GM06990 (cell line): ENCODE results near the gene CDK5RAP2.
"Not testable (repeated sequence)": the region's sequence is repeated elsewhere in the genome, so short reads cannot be mapped to it uniquely, and the experiment has no call there.

ENCODE experiments used
- DNase-seq: peaks from one replicate; pipeline ENCODE4 v3.0.0-alpha.2; 2011; ENCODE audit not compliant: insufficient read length; ENCODE audit errors: extremely low read depth
- H3K27me3 ChIP-seq: replicated peaks from 2 replicates; pipeline ENCODE4 v1.6.0; 2011; ENCODE audit warnings: low read length; ENCODE audit not compliant: control insufficient read depth, insufficient read depth
- H3K36me3 ChIP-seq: 2 replicates; pipeline ENCODE4 v1.5.1; 2011; ENCODE audit warnings: low read length; ENCODE audit not compliant: control insufficient read depth, insufficient read depth
- H3K4me3 ChIP-seq: replicated peaks from 2 replicates; pipeline ENCODE4 v1.5.1; 2011; ENCODE audit warnings: low read depth, mild to moderate bottlenecking, control low read depth, low read length
- CTCF ChIP-seq: IDR thresholded peaks from 2 replicates; pipeline ENCODE4 v1.5.1; 2011; ENCODE audit warnings: low read length, control low read depth, mild to moderate bottlenecking, inconsistent platforms; ENCODE audit not compliant: insufficient read depth, poor library complexity, severe bottlenecking

CDK5RAP2 gene

GRCh38 chr9:120561709-120562108 is 18.3 kb downstream of the CDK5RAP2 start:
- no peak for TF ChIP-seq CTCF
- H3K4me3 ChIP-seq = no peak overlapping the region
- DNase-seq = no peak
- no peaks in the 10 kb centered on the region for H3K27me3 ChIP-seq
- peaks cover 16% of the 10 kb centered on the region for H3K36me3 ChIP-seq

- TF ChIP-seq CTCF = no peak
- no peak for DNase-seq
- H3K4me3 ChIP-seq = no peak overlapping the region
- H3K27me3 ChIP-seq = no peaks in the 10 kb centered on the region
- H3K36me3 ChIP-seq = peaks cover 12% of the 10 kb centered on the region
These were observed 20.4 kb downstream of the CDK5RAP2 start for GRCh38 chr9:120559546-120559945.

- no peaks in the 10 kb centered on the region for H3K27me3 ChIP-seq
- H3K4me3 ChIP-seq = no peak overlapping the region
- no peak for DNase-seq
- peaks cover 11% of the 10 kb centered on the region for H3K36me3 ChIP-seq
- no peak for TF ChIP-seq CTCF
These were observed 21.5 kb downstream of the CDK5RAP2 start for GRCh38 chr9:120558454-120558853.

- no peak overlapping the region for H3K4me3 ChIP-seq
- no peaks in the 10 kb centered on the region for H3K27me3 ChIP-seq
- DNase-seq = no peak
- peaks cover 3% of the 10 kb centered on the region for H3K36me3 ChIP-seq
- TF ChIP-seq CTCF = no peak
These were observed 22.8 kb downstream of the CDK5RAP2 start for GRCh38 chr9:120557205-120557604.

GRCh38 chr9:120556775-120557174 is 23.2 kb downstream of the CDK5RAP2 start:
- DNase-seq = no peak
- no peak for TF ChIP-seq CTCF
- H3K4me3 ChIP-seq = no peak overlapping the region
- H3K27me3 ChIP-seq = no peaks in the 10 kb centered on the region
- H3K36me3 ChIP-seq = peaks cover 2% of the 10 kb centered on the region

- no peak for TF ChIP-seq CTCF
- Histone ChIP-seq H3K36me3 (peaks cover 2% of the 10 kb centered on the region), H3K4me3 (no peak overlapping the region), H3K27me3 (no peaks in the 10 kb centered on the region)
- no peak for DNase-seq
These were observed 24.1 kb downstream of the CDK5RAP2 start for GRCh38 chr9:120555839-120556238.

GRCh38 chr9:120552210-120552704 is 27.7 kb downstream of the CDK5RAP2 start:
- H3K36me3 ChIP-seq, H3K27me3 ChIP-seq, H3K4me3 ChIP-seq, DNase-seq: not testable (repeated sequence)
